ENCODE data around the gene FRMD1.

FRMD1 gene

GRCh38 chr6:168122011-168122410, 43.0 kb upstream of the FRMD1 start:
- H3K4me1 ChIP-seq (ENCODE audit: control insufficient read depth, insufficient read depth, low read length): no peaks in the 10 kb centered on the region
- TF ChIP-seq ZNF596 (tag by site-specific recombination; IDR thresholded peaks at IDR 0.05) (no peak), ZNF362 (tag by site-specific recombination; IDR thresholded peaks at IDR 0.05) (no peak), WT1 (tag by site-specific recombination; IDR thresholded peaks at IDR 0.05) (no peak), ZBTB1 (tag by site-specific recombination; IDR thresholded peaks at IDR 0.05) (no peak), GLIS1 (tag by site-specific recombination; IDR thresholded peaks at IDR 0.05) (no peak), ZEB2 (tag by site-specific recombination; IDR thresholded peaks at IDR 0.05) (no peak), ZNF555 (tag by site-specific recombination; conservative IDR thresholded peaks at IDR 0.05) (no peak), HOXA7 (CRISPR knock-in tag; IDR thresholded peaks at IDR 0.05; ENCODE audit: borderline replicate concordance) (no peak), ZBTB44 (tag by site-specific recombination; IDR thresholded peaks at IDR 0.05) (no peak), RBAK (tag by site-specific recombination; IDR thresholded peaks at IDR 0.05) (no peak), ZNF155 (tag by site-specific recombination; IDR thresholded peaks at IDR 0.05) (no peak), ZNF529 (tag by site-specific recombination; IDR thresholded peaks at IDR 0.05; ENCODE audit: insufficient replicate concordance) (no peak), PRDM4 (tag by site-specific recombination; IDR thresholded peaks at IDR 0.05) (no peak), SP2 (tag by site-specific recombination; IDR thresholded peaks at IDR 0.05) (no peak), ZNF18 (tag by site-specific recombination; IDR thresholded peaks at IDR 0.05) (no peak), ZNF521 (tag by site-specific recombination; IDR thresholded peaks at IDR 0.05) (no peak)
- H3K36me3 ChIP-seq (ENCODE audit: control insufficient read depth in 2 of 2, insufficient read depth in 1 of 2, low read length in 2 of 2): no peaks in the 10 kb centered on the region
- no peaks in the 10 kb centered on the region for H3K9me3 ChIP-seq (ENCODE audit: control insufficient read depth, insufficient read depth, low read depth, low read length)
- no peak overlapping the region for H3K27ac ChIP-seq (ENCODE audit: extremely low read depth, low read depth, low read length)
- ChIA-PET POLR2A (no interaction called here), CTCF (no interaction called here)
- no peak overlapping the region for H3K4me3 ChIP-seq (ENCODE audit: low read depth, low read length)

- CTCF ChIA-PET: interaction anchor here (0.6 to 0.7 kb wide), 2 partner anchors 66 to 221 kb away, joined by 3 to 4 read pairs; no protein-coding TSS in a partner anchor
- POLR2A ChIA-PET: no interaction called here
Observed at GRCh38 chr6:168121303-168121665, 42.3 kb upstream of the FRMD1 start.

More at GRCh38 chr6:168121303-168121665, 42.3 kb upstream of the FRMD1 start:
- no peaks in the 10 kb centered on the region for H3K36me3 ChIP-seq (ENCODE audit: control insufficient read depth in 2 of 2, insufficient read depth in 1 of 2, low read length in 2 of 2)
- no peak overlapping the region for H3K4me3 ChIP-seq (ENCODE audit: low read depth, low read length)
- TF ChIP-seq ZIC2 (tag by site-specific recombination; IDR thresholded peaks at IDR 0.05): peak; percentile 77
- no peak for TF ChIP-seq TRIM28 (IDR thresholded peaks at IDR 0.05; ENCODE audit: borderline replicate concordance, low read length)
- no peak for TF ChIP-seq ZNF48 (tag by site-specific recombination; IDR thresholded peaks at IDR 0.05)
- no peak for TF ChIP-seq ZNF362 (tag by site-specific recombination; IDR thresholded peaks at IDR 0.05)
- TF ChIP-seq CTCF (tag by site-specific recombination; IDR thresholded peaks at IDR 0.05): no peak
- TF ChIP-seq ZNF221 (tag by site-specific recombination; IDR thresholded peaks at IDR 0.05; ENCODE audit: borderline replicate concordance): no peak
- TF ChIP-seq BCL6B (tag by site-specific recombination; IDR thresholded peaks at IDR 0.05): no peak
- no peaks in the 10 kb centered on the region for H3K4me1 ChIP-seq (ENCODE audit: control insufficient read depth, insufficient read depth, low read length)
- H3K27ac ChIP-seq (ENCODE audit: extremely low read depth, low read depth, low read length): no peak overlapping the region
- H3K9me3 ChIP-seq (ENCODE audit: control insufficient read depth, insufficient read depth, low read depth, low read length): no peaks in the 10 kb centered on the region
